Smooth muscle cell (in vitro differentiated cells): ENCODE data around the gene CDK4. TPM values are rescaled to one million over a fixed set of nuclear protein-coding genes. Genes with fewer than 3 reads are reported as not detected.

Experiments
- DNase-seq: peaks from one replicate; lab custom pipeline; 2025; ENCODE audit not compliant: unreplicated experiment; lab: John Stamatoyannopoulos, UW
- H2AFZ ChIP-seq: fragments of 200-600 bp; sonication (generic); 2 replicates; pipeline ENCODE4 v1.6.0; 2016; ENCODE audit warnings: antibody characterized with exemption, low read depth, mild to moderate bottlenecking
- H3F3A ChIP-seq: fragments of 200-600 bp; sonication (generic); 2 replicates; pipeline ENCODE4 v1.6.0; 2017; ENCODE audit warnings: antibody characterized with exemption, low read depth
- H3K27ac ChIP-seq: fragments of 200-600 bp; sonication (generic); 2 replicates; pipeline ENCODE4 v1.5.1; 2016; ENCODE audit warnings: low read depth, mild to moderate bottlenecking
- H3K27me3 ChIP-seq: fragments of 200-600 bp; sonication (generic); 2 replicates; pipeline ENCODE4 v1.6.1; 2016; ENCODE audit warnings: low read depth, mild to moderate bottlenecking
- H3K36me3 ChIP-seq: fragments of 200-600 bp; sonication (generic); 2 replicates; pipeline ENCODE4 v1.5.1; 2016; ENCODE audit warnings: low read depth
- H3K4me1 ChIP-seq: fragments of 200-600 bp; sonication (generic); 2 replicates; pipeline ENCODE4 v1.5.1; 2016; ENCODE audit warnings: low read depth
- H3K4me2 ChIP-seq: fragments of 200-600 bp; sonication (generic); 2 replicates; pipeline ENCODE4 v1.6.0; 2016; ENCODE audit warnings: mild to moderate bottlenecking
- H3K4me3 ChIP-seq: fragments of 200-600 bp; sonication (generic); 2 replicates; pipeline ENCODE4 v1.5.1; 2016; ENCODE audit warnings: mild to moderate bottlenecking
- H3K79me2 ChIP-seq: fragments of 200-600 bp; sonication (generic); 2 replicates; pipeline ENCODE4 v1.6.0; 2016; ENCODE audit warnings: low read depth, mild to moderate bottlenecking
- H3K9ac ChIP-seq: fragments of 200-600 bp; sonication (generic); 2 replicates; pipeline ENCODE4 v1.6.0; 2016; ENCODE audit warnings: low read depth
- H3K9me3 ChIP-seq: fragments of 200-600 bp; sonication (generic); replicated peaks from 2 replicates; pipeline ENCODE4 v1.5.1; 2016; ENCODE audit warnings: low read depth
- H4K20me1 ChIP-seq: fragments of 200-600 bp; sonication (generic); 2 replicates; pipeline ENCODE4 v1.6.0; 2016; ENCODE audit warnings: low read depth
- WGBS: methylation state at CpG from one replicate; pipeline ENCODE4 v1.1.7; 2016; ENCODE audit warnings: low lambda C conversion rate; 5-methylcytosine and 5-hydroxymethylcytosine counted together
- polyA plus RNA-seq: library from polyadenylated mRNA; unstranded; fragments of >200 nt; fragmentation: Nextera tagmentation; extraction: Ambion mirVana; gene quantifications from 2 replicates; pipeline ENCODE4 v1.2.1, GENCODE V29; 2016
- total RNA-seq: library from RNA; depleted of rRNA; stranded (reverse); fragments of >200 nt; gene quantifications from 2 replicates; pipeline ENCODE4 v1.2.3, GENCODE V29; 2014
- TF ChIP-seq, protein P1 (sequence below): fragments of 200-600 bp; sonication (generic); IDR thresholded peaks from 2 replicates; pipeline ENCODE4 v1.5.1; 2017; ENCODE audit warnings: borderline replicate concordance, mild to moderate bottlenecking, antibody characterized with exemption; ENCODE audit not compliant: insufficient read depth, poor library complexity, severe bottlenecking

Gene CDK4
- total and polyA plus RNA-seq, 2 experiments from 2014 or later = 144 to 235 TPM

DNA sequence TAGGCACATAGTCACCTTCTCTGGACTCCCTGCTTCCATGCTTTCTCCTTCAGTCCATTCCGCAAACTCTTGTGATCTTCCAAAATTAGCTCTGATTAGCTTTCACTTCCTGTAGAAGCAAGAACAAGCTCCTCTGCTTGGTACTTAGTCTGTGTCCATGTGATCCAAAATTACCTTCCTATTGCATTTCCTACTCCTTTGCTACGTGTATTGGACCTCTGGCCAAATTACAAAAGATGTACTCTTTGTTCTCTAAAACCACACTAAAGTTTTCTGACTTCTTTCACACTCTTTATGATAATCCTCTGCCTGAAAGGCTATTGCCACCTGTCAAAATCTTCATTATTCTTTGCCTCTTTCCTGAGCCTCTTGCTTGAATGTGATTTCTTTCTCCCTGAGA is 29.7 kb upstream of the CDK4 start:
- WGBS = 70% methylated on average over 2 of the region's 2 CpGs
- Histone ChIP-seq H3K4me1 (peaks cover 8% of the 10 kb centered on the region), H3K4me2 (no peak overlapping the region), H3K4me3 (no peak overlapping the region), H3K9ac (no peak overlapping the region), H3F3A (no peaks in the 10 kb centered on the region), H3K27me3 (no peaks in the 10 kb centered on the region), H3K36me3 (peaks cover 8% of the 10 kb centered on the region), H2AFZ (no peak overlapping the region), H3K79me2 (peaks cover 19% of the 10 kb centered on the region), H3K27ac (no peak overlapping the region), H3K9me3 (no peaks in the 10 kb centered on the region), H4K20me1 (no peaks in the 10 kb centered on the region)
- DNase-seq = no peak
- TF ChIP-seq, protein P1, sequence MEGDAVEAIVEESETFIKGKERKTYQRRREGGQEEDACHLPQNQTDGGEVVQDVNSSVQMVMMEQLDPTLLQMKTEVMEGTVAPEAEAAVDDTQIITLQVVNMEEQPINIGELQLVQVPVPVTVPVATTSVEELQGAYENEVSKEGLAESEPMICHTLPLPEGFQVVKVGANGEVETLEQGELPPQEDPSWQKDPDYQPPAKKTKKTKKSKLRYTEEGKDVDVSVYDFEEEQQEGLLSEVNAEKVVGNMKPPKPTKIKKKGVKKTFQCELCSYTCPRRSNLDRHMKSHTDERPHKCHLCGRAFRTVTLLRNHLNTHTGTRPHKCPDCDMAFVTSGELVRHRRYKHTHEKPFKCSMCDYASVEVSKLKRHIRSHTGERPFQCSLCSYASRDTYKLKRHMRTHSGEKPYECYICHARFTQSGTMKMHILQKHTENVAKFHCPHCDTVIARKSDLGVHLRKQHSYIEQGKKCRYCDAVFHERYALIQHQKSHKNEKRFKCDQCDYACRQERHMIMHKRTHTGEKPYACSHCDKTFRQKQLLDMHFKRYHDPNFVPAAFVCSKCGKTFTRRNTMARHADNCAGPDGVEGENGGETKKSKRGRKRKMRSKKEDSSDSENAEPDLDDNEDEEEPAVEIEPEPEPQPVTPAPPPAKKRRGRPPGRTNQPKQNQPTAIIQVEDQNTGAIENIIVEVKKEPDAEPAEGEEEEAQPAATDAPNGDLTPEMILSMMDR = no peak

DNA sequence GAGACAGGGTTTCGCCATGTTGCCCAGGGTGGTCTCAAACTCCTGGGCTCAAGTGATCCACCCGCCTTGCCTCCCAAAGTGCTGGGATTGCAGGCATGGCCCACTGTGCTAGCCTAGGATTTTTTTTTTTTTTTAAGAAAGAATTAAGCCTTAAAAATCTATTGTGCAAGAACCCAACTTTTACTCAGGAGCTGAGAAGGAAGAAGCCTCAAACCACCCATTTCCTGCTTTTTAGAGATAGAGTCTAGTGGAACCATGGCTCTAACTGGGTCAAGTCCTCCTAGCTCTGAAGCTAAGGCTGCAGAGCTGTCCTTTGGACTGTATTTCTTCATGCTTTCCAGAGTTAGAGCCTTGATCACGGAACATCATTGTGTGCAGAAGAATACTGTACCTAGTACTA is 29.1 kb upstream of the CDK4 start:
- 96% methylated on average over 3 of the region's 3 CpGs for WGBS
- Histone ChIP-seq H3K4me2 (no peak overlapping the region), H3K79me2 (peaks cover 19% of the 10 kb centered on the region), H3K9me3 (no peaks in the 10 kb centered on the region), H2AFZ (no peak overlapping the region), H4K20me1 (no peaks in the 10 kb centered on the region), H3K27ac (no peak overlapping the region), H3K9ac (no peak overlapping the region), H3K36me3 (peaks cover 4% of the 10 kb centered on the region), H3K27me3 (no peaks in the 10 kb centered on the region), H3K4me1 (peaks cover 8% of the 10 kb centered on the region), H3K4me3 (no peak overlapping the region), H3F3A (no peaks in the 10 kb centered on the region)
- no peak for DNase-seq
- TF ChIP-seq, protein P1 = no peak

DNA sequence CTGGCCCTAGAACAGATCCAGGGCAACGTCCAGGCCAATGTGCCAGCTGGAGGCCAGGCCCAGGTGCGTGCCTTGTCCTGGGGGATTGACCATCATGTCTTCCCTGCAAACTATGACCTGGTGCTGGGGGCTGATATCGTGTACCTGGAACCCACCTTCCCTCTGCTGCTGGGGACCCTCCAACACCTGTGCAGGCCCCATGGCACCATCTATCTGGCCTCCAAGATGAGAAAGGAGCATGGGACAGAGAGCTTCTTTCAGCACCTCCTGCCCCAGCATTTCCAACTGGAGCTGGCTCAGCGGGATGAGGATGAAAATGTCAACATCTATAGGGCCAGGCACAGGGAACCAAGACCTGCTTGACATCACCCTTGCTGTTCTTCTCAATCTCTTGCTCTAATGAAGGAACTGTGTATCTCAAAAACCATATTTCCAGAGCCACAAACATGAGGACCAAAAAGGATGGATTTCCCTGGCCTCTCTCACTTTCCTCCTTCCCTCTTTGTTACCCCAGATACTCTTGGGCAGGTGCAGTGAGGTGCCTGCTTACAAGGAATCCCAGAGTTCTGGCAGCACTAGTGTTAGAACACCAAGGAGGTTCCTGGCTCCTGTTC is 28.3 kb upstream of the CDK4 start:
- TF ChIP-seq, protein P1 = no peak
- Histone ChIP-seq H3K4me3 (no peak overlapping the region), H4K20me1 (no peaks in the 10 kb centered on the region), H2AFZ (no peak overlapping the region), H3K27ac (no peak overlapping the region), H3F3A (no peaks in the 10 kb centered on the region), H3K9me3 (no peaks in the 10 kb centered on the region), H3K9ac (no peak overlapping the region), H3K4me2 (no peak overlapping the region), H3K36me3 (no peaks in the 10 kb centered on the region), H3K79me2 (peaks cover 19% of the 10 kb centered on the region), H3K27me3 (no peaks in the 10 kb centered on the region), H3K4me1 (peaks cover 8% of the 10 kb centered on the region)
- 92% methylated on average over 4 of the region's 4 CpGs for WGBS
- DNase-seq = no peak

DNA sequence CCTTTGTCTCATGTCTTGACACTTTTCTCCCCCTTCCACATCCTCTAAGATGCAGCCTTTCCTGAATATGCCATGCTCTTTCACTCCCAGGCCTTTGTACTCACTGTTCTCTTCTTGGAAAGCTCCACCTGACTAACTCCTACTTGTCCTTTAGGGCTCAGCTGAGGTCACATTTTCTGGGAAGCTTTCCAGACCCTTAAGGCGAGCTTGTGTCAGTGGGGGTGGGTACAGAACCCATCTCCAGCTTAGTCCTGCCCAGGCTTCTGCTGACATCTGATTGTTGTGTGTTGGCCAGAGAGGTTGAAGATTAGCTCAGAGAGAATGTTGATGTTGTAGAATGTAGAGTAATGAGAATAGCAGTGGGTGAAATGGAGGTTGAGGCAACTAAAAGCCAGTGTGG is 27.6 kb upstream of the CDK4 start:
- H3K4me2 ChIP-seq = no peak overlapping the region
- no peak overlapping the region for H3K9ac ChIP-seq
- no peaks in the 10 kb centered on the region for H3K36me3 ChIP-seq
- H3K27me3 ChIP-seq = no peaks in the 10 kb centered on the region
- H4K20me1 ChIP-seq = no peaks in the 10 kb centered on the region
- H3K4me3 ChIP-seq = no peak overlapping the region
- H3K27ac ChIP-seq = no peak overlapping the region
- 91% methylated on average over 1 of the region's 1 CpG for WGBS
- H2AFZ ChIP-seq = no peak overlapping the region
- H3K9me3 ChIP-seq = no peaks in the 10 kb centered on the region
- TF ChIP-seq, protein P1 = no peak
- H3K4me1 ChIP-seq = peaks cover 8% of the 10 kb centered on the region
- no peaks in the 10 kb centered on the region for H3F3A ChIP-seq
- DNase-seq = no peak
- peaks cover 19% of the 10 kb centered on the region for H3K79me2 ChIP-seq
